Raji (cell line): Measurements from ENCODE around the gene XXYLT1.
A peak's percentile ranks its signal among the peaks of the same experiment; 100 is the strongest.

ENCODE experiments used
- POLR2A ChIP-seq: IDR thresholded peaks from 2 replicates; pipeline ENCODE4 v1.6.1; 2011; ENCODE audit warnings: low read depth, low read length, control low read depth; ENCODE audit not compliant: insufficient read depth

The XXYLT1 gene, protein sequence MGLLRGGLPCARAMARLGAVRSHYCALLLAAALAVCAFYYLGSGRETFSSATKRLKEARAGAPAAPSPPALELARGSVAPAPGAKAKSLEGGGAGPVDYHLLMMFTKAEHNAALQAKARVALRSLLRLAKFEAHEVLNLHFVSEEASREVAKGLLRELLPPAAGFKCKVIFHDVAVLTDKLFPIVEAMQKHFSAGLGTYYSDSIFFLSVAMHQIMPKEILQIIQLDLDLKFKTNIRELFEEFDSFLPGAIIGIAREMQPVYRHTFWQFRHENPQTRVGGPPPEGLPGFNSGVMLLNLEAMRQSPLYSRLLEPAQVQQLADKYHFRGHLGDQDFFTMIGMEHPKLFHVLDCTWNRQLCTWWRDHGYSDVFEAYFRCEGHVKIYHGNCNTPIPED

DNA sequence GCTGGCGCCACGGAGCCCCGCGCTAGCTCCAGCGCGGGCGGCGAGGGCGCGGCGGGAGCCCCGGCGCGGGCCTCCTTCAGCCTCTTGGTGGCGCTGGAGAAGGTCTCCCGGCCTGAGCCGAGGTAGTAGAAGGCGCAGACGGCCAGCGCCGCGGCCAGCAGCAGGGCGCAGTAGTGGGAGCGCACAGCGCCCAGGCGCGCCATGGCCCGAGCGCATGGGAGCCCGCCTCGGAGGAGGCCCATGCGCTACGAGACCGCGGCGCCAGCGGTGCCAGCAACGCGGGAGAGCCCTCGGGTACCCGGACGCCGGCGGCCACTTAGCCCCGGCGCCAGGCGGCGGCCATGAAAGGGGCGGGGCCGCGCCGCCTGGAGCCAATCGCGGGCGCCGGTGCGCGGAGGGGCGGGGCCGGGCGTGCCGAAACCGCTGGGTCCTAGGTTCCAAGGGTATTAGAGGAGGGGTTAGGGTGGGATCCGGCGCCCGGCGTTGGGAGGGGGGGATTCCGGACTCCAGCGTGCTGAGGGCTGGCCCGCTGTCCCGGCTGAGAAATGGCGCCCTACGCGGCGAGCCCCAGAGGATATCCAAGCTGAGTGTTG lies at the start of gene XXYLT1:
XXYLT1 (minus strand) TSS at position 343 of the 593 bp plus-strand sequence; CDS start at position 242, 101 bp downstream.
- TF ChIP-seq POLR2A = peak; percentile 78

DNA sequence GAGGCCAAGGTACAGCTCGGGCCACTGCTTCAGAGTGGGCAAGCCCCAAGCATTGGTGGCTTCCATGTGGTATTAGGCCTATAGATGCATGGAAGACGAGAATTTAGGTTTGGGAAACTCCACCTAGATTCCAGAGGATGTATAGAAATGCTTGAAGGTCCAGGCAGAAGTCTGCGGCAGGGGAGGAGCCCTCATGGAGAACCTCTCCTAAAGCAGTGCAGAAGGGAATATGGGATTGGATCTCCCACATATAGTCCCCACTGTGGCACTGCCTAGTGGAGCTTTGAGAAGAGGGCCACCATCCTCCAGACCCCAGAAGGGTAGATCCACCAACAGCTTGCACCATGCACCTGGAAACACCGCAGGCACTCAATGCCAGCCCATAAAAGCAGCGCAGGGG lies 48.1 kb upstream of the XXYLT1 start:
- no peak for TF ChIP-seq POLR2A

DNA sequence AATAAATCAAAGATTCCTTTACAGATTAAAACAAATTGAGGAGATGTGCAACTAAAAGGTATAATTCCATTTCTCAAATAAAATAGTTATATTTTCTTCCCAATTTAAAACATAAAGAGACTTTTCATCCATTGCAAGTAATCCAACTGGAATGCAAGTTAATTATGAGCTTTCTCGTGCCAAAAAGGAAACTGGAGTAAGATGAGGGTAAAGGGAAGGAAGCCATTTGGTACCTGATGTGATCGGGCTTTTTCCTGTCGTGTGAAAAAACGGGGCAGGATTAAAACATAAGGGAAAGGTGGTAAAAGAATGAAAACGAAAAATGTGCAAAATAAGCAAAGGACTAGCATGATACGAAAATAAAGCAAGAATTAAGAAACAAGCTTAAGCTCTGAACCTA lies 41.8 kb upstream of the XXYLT1 start:
- no peak for TF ChIP-seq POLR2A

DNA sequence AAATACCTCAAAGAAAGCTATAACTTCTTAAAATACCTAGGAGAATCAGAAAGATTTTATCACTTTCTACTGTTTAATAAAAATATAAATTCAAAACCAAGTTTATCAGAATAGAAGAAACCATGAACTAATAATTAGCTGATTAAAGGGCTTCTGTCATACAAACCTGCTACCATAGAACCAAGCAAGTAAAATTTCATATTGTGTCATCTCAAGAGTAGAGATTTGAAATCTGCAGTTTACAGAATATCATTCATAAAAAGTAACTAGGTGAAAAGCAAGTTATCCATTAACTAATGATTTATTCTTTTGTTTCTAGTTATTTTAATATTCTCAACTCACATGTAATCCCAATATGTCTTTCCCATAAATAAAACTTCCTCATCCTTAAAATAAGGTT lies 36.8 kb upstream of the XXYLT1 start:
- TF ChIP-seq POLR2A = no peak

DNA sequence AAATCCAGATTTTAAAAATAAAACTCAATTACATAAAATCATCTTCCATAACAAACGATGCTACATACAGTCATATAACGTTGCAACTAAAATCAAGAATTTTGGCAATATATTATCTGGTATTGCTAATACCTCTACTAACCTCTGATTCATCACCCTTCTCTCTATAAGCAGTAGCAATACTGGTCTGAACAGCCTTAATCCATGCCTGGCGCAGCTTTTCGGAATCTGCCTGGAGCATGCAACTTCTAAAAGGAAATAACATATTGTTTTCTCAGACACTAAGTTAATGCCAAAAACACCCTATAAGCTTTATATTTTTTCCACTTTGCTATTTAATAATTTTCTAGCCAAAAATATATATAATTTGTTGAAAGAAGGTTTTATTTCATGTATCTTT lies 35.4 kb upstream of the XXYLT1 start:
- TF ChIP-seq POLR2A = no peak

DNA sequence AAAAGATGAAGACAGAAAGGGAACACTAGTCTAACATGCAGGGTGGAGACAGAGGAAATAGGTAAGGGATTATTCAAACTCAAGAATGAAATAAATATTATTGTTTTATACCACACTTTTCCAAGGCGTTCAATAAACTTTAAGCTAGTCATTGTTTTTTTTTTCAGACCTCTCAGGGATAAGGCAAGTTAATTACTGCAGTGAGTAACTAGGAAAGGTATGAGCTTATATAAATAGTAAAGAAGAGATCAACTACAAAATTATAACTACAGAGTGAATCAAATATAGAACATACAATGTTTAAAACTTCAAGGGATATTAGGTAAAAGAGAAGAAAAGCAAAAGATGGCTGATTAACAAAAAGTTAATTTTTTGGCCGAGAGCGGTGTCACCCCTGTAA lies 31.5 kb upstream of the XXYLT1 start:
- no peak for TF ChIP-seq POLR2A

DNA sequence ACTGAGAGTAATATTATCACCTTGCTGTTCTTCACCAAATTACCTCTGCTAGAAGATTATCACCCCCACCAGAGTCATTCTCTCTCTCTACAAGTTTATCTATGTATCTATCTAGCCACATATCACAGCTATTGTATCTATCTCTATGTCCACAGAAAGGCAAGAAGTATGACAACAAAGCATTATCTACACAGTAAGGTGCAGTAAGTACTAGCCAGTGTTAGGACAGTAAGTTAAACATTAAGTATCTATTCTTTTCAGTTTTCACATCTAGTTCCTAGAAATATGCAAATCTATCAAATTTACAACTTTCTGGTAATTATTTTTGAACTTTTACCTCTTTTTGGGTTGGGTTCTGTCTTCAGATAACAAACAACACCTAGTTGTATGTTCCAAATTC lies 26.5 kb upstream of the XXYLT1 start:
- no peak for TF ChIP-seq POLR2A

DNA sequence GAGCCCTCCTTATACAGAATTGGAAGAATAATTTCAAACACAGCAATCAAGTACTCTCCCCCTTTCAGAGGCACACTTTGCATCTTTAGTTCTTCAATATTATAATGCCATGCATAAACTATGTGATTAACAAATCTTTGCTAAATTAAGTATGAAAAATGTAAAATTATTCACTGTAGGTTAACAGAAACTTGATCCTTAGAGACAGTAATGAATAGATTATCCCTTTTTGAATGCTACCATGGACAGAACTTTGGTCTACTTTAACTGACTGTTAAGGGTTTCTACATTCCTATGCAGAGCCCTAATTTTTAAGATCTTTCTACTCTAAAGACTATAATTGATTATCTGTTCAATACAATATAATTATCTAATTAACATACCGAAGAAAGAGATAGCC lies 25.7 kb upstream of the XXYLT1 start:
- TF ChIP-seq POLR2A = no peak

DNA sequence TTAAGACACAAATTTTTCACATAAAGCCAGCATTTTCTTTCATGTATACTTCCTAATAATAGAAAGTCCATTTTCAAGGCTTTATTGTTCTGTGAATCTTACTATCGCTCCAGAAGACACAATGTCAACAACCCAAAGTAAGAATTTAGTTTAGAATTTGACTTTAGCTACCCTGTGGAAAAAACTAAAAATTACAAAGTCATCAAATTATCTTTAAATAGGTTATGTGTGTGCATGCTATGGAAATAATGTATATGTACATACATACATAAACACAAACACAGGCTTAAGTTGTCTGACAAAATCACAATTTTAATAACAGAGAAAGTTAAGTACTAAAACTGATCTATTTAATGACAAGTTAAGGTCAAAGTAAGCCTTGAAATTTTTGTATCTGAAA lies 20.2 kb upstream of the XXYLT1 start:
- TF ChIP-seq POLR2A = no peak

DNA sequence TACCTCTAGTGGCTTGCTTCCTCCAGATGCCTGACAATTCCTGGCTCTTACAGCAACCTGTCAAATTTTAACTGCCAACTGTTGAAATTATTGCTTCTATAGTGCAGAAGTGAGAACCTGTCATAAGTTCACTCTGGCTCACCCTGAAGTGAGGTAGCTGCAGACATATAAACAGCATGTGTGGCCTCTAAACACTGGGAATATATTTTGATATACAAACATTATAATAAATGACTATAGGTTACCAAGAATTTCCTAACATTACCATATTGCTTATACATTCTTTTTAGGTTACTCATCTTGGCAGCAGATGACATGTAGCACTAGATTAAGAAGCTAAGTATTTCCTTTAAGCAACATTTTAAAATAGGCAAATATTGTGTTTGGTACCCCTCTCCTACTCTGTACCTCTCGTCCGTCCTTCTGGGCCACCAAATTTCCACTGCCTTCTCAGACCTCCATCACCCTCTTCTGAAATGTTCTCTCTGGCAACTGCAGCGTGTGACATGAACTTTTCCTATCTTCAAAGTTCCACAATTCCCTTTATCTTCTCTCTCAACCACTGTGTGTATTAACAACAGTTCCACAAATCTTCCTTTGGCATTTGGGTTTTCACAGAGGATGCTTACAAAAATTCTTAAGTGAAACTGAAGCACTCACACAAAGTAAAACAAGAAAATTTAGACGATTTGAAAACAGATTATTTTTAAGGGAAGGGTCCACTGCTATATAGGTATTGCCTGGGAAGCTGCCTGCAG lies 15.3 kb upstream of the XXYLT1 start:
- no peak for TF ChIP-seq POLR2A

DNA sequence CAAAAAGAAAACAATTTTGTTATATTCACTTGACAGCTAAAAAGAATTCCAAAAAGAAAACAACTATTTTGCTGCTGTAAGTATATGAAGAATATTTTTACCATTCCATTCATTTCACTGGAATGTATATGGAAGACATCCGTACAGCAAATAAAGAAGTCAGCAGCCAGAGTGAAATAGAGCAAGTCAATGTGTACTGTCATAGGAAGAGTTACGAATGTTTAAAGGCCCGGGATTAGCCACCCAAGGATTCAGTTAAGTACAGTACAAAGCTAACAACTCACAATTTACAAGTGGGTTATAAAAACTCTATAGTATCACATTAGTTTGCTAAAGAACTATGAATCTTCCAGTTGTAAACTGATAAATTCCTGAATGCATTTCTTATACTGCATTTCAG lies 14.4 kb upstream of the XXYLT1 start:
- TF ChIP-seq POLR2A = no peak

DNA sequence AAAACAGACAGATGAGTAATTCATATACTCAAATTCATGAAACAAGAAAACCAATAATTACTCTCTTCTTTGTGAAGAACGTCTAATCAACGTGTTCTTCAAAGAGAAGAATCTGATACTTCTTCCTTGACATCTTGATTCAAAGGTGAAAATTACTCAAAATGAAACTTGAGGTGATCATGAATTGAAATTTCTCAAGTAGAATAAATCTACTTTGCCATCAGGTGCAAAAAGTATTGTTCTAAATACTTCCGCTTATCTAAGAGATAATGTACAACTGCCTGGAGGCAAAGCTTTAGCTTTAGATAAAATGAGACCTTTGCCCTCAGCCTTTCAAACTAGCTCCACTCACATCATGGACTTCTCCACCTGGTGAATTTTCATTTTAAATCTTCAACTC lies 13.9 kb upstream of the XXYLT1 start:
- no peak for TF ChIP-seq POLR2A

DNA sequence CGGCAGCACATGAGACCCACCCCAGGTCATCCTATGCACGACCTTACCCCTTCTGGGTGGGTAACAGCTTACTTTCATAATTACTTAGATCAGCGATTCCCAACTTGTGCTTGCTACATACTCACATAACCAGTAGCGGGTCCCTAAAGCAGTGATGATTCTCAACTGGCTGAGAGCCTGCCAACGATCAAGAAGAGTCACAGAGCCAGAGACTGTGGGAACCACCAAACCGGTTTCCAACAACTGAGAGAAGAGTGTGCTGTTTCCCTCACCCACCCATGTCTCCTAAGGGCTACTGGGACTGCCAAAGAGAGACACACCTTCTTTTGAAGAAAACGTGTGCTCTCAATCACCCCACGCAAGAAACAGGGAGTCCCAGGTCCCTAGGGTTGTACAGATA lies 12.0 kb upstream of the XXYLT1 start:
- no peak for TF ChIP-seq POLR2A

DNA sequence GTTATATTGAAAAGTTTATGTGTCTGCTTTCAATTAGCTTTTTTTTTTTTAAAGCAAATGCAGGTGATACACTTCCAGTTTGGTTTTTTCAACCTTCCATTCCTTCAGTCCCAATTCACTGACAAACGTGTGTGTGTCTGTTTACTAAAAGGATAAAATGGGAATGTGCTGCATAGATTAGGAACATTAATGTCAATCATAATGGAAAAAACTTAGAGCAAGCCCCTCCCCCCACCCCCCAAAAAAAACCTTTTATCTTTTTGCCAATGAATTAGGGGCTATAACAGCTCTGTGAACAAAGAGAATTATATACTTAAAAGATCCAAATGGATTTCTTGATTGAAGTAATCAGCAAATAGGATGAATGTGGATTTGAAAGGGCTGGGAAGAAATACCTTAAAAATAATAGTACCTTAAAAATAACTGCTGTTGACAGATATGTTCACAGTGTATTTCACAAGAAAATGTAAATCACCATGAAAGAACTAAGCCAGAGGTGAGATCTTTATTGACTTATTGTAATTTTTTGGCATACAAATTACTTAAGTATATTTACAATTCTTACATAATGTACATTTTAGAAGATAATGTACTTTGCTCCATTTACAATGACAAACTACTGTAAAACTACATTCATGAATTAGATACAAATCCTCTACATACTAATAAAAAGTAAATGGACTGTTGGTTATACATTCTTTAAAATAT lies 3.5 kb upstream of the XXYLT1 start:
- TF ChIP-seq POLR2A = no peak
